Loucy (cell line): ENCODE results near the gene SF3A1.

Experiments used
- CTCF ChIP-seq: fragments of 200-600 bp; sonication (generic); conservative IDR thresholded peaks from 2 replicates; pipeline ENCODE4 v1.5.1; 2014; ENCODE audit warnings: mild to moderate bottlenecking, antibody characterized with exemption, low read length
- EZH2phosphoT487 ChIP-seq: fragments of 200-600 bp; IDR thresholded peaks from 2 replicates; pipeline ENCODE4 v1.6.1; 2018; ENCODE audit warnings: antibody characterized with exemption, mild to moderate bottlenecking, moderate library complexity, borderline replicate concordance

DNA sequence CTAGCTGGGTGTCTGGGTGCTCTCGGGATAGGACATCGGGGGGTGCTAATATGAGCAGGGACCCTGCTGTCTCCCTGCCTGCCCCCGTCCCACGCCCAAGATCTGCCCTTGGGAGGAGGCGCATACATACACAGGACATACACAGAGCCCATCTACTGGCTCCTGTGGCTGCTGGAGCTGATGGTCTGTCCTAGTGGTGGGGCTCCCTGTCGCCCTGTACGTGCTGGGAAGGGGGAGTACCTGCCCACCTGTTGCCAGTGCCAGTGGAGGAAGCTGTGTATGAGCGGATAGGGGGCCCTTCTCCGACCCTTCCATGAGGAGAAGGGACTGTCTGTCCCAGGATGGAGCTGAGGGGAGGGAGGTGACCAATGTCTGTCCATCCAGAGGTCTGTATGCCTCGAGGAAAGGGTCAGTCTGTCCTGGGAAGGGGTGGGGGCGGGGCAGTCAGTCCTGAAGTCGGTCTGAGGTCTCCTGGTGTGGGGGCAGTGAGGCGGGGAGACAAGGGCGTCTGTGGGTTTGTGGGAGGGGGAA is 30.9 kb downstream of the SF3A1 start:
- TF ChIP-seq CTCF = no peak
- no peak for TF ChIP-seq EZH2phosphoT487
